Neuronal stem cell (in vitro differentiated cells): ENCODE results near the gene ANKRD44.
A peak's percentile ranks its signal among the peaks of the same experiment; 100 is the strongest.

ENCODE experiments used
- DNase-seq: peaks from one replicate; pipeline ENCODE4 v3.0.0-alpha.2; 2013; ENCODE audit warnings: low spot score
- H2AFZ ChIP-seq: one replicate; pipeline ENCODE4 v1.6.1; 2013; ENCODE audit warnings: mild to moderate bottlenecking, low read length, inconsistent platforms
- H2AK5ac ChIP-seq: 2 replicates; pipeline ENCODE4 v1.6.1; 2013; ENCODE audit warnings: low read depth, mild to moderate bottlenecking, inconsistent platforms, low read length, moderate library complexity, mixed read lengths
- H2BK120ac ChIP-seq: 2 replicates; pipeline ENCODE4 v1.6.1; 2013; ENCODE audit warnings: low read depth, mild to moderate bottlenecking, inconsistent platforms, low read length, moderate library complexity, mixed read lengths
- H2BK12ac ChIP-seq: one replicate; pipeline ENCODE4 v1.6.1; 2013; ENCODE audit warnings: low read length, inconsistent platforms
- H2BK15ac ChIP-seq: 2 replicates; pipeline ENCODE4 v1.6.1; 2013; ENCODE audit warnings: mild to moderate bottlenecking, low read length, inconsistent platforms, mixed read lengths
- H2BK5ac ChIP-seq: one replicate; pipeline ENCODE4 v1.6.1; 2013; ENCODE audit warnings: inconsistent platforms, mild to moderate bottlenecking, low read length, moderate library complexity
- H3K14ac ChIP-seq: one replicate; pipeline ENCODE4 v1.6.1; 2013; ENCODE audit warnings: low read length, inconsistent platforms
- H3K18ac ChIP-seq: 2 replicates; pipeline ENCODE4 v1.6.1; 2013; ENCODE audit warnings: low read length, inconsistent platforms
- H3K23ac ChIP-seq: 2 replicates; pipeline ENCODE4 v1.6.1; 2013; ENCODE audit warnings: low read depth, mild to moderate bottlenecking, mixed read lengths, low read length, inconsistent platforms; ENCODE audit not compliant: poor library complexity
- H3K27ac ChIP-seq: replicated peaks from 3 replicates; pipeline ENCODE4 v1.5.1; 2013; ENCODE audit warnings: low read length, inconsistent platforms
- H3K27me3 ChIP-seq, 3 experiments: 2 replicates each; pipeline ENCODE4 v1.6.1; 2013; ENCODE audit warnings: low read length in 3 of 3, mild to moderate bottlenecking in 2 of 3, inconsistent platforms in 1 of 3, low read depth in 1 of 3, mixed read lengths in 1 of 3, moderate library complexity in 1 of 3; ENCODE audit not compliant: control insufficient read depth in 3 of 3, insufficient read depth in 3 of 3
- H3K36me3 ChIP-seq, 2 donors: replicated peaks in 1 of 2; 2 replicates each; pipeline ENCODE4 v1.6.1; 2013; ENCODE audit warnings: low read length in 2 of 2; ENCODE audit not compliant: control insufficient read depth in 2 of 2, insufficient read depth in 2 of 2
- H3K4ac ChIP-seq: 2 replicates; pipeline ENCODE4 v1.6.1; 2013; ENCODE audit warnings: inconsistent platforms, mild to moderate bottlenecking, low read length, moderate library complexity
- H3K4me1 ChIP-seq, 2 donors: 1 replicate in 1 of 2; 2 replicates in 1 of 2; pipeline ENCODE4 v1.6.1; 2013; ENCODE audit warnings: low read length in 2 of 2, low read depth in 1 of 2; ENCODE audit not compliant: control insufficient read depth in 2 of 2, insufficient read depth in 1 of 2
- H3K4me2 ChIP-seq: one replicate; pipeline ENCODE4 v1.6.1; 2013; ENCODE audit warnings: mild to moderate bottlenecking, low read length, inconsistent platforms; ENCODE audit not compliant: insufficient read depth, poor library complexity, severe bottlenecking
- H3K4me3 ChIP-seq, 2 donors: 2 replicates each; pipeline ENCODE4 v1.5.1; 2013; ENCODE audit warnings: low read length in 2 of 2, mild to moderate bottlenecking in 2 of 2, inconsistent platforms in 1 of 2, moderate library complexity in 1 of 2
- H3K79me1 ChIP-seq: one replicate; pipeline ENCODE4 v1.6.1; 2013; ENCODE audit warnings: low read depth, mild to moderate bottlenecking, inconsistent platforms, low read length, moderate library complexity
- H3K9ac ChIP-seq: one replicate; pipeline ENCODE4 v1.6.1; 2013; ENCODE audit warnings: mild to moderate bottlenecking, low read depth, low read length, inconsistent platforms; ENCODE audit not compliant: poor library complexity
- H3K9me3 ChIP-seq, 2 donors: replicated peaks in 1 of 2; 2 replicates each; pipeline versions ENCODE3 to v1.6.1; 2013; ENCODE audit warnings: low read length in 2 of 2, mild to moderate bottlenecking in 2 of 2, inconsistent platforms in 1 of 2, low read depth in 1 of 2, mixed read lengths in 1 of 2, moderate library complexity in 1 of 2; ENCODE audit not compliant: control insufficient read depth in 2 of 2, insufficient read depth in 1 of 2
- H4K8ac ChIP-seq: one replicate; pipeline ENCODE4 v1.6.1; 2013; ENCODE audit warnings: low read depth, mild to moderate bottlenecking, inconsistent platforms, low read length, moderate library complexity
- H4K91ac ChIP-seq: one replicate; pipeline ENCODE4 v1.6.1; 2013; ENCODE audit warnings: low read length, low read depth, mild to moderate bottlenecking, inconsistent platforms; ENCODE audit not compliant: poor library complexity
- WGBS, 2 donors: extraction: QIAGEN DNeasy Blood & Tissue Kit; methylation state at CpG; one replicate each; pipeline ENCODE4 v1.1.7; 2013; ENCODE audit warnings: missing lambda C conversion rate in 2 of 2, mixed read lengths in 1 of 2; ENCODE audit not compliant: insufficient read length in 2 of 2, insufficient replicate concordance in 1 of 2; ENCODE audit errors: extremely low coverage in 2 of 2; 5-methylcytosine and 5-hydroxymethylcytosine counted together

The ANKRD44 gene

DNA sequence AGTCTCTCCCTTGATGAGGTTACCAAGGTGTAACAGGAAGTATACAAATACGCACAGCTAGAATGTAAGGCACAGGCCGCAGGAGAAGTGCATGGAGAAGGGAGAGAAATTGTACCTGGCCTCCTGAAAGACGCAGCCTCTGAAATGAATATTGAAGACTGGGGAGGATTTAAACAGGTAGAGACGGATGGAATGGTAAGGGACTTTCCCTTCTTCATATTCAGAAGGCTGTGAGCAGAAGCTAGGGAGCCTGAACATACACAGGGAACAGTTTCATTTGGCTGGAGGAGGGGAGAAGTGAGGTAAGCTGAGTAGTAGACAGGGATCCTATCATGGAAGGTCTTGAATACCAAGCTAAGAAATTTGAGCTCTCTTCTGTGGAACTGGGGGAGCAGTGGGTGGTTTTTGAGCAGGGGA is 112.7 kb downstream of the ANKRD44 start:
- Histone ChIP-seq H3K23ac (no peak overlapping the region), H2BK15ac (no peak overlapping the region), H2AFZ (peak overlapping the region; percentile 4), H2BK120ac (no peak overlapping the region), H2AK5ac (no peak overlapping the region), H3K14ac (no peak overlapping the region), H2BK5ac (no peak overlapping the region), H3K9ac (no peak overlapping the region), H3K27ac (no peak overlapping the region), H3K4me1 (peaks cover 0 to 2% of the 10 kb centered on the region in 2 donors), H4K8ac (no peak overlapping the region), H3K4me2 (no peak overlapping the region), H3K79me1 (no peaks in the 10 kb centered on the region), H3K9me3 (no peaks in the 10 kb centered on the region), H3K4me3 (no peak overlapping the region), H2BK12ac (no peak overlapping the region), H4K91ac (no peak overlapping the region), H3K27me3 (no peaks in the 10 kb centered on the region), H3K18ac (no peak overlapping the region), H3K4ac (no peak overlapping the region), H3K36me3 (no peaks in the 10 kb centered on the region)
- WGBS, 2 donors = no CpG with 5 or more reads among the region's 4 CpGs
- no peak for DNase-seq

- H4K91ac ChIP-seq = no peak overlapping the region
- no peak overlapping the region for H2BK12ac ChIP-seq
- H3K4me2 ChIP-seq = no peak overlapping the region
- H3K9ac ChIP-seq = no peak overlapping the region
- H2BK15ac ChIP-seq = no peak overlapping the region
- H3K4me1 ChIP-seq = no peaks in the 10 kb centered on the region
- H3K27ac ChIP-seq = no peak overlapping the region
- H3K79me1 ChIP-seq = no peaks in the 10 kb centered on the region
- no peak overlapping the region for H2BK120ac ChIP-seq
- WGBS, 2 donors = no CpG with 5 or more reads among the region's 2 CpGs
- no peak overlapping the region for H2AFZ ChIP-seq
- no peaks in the 10 kb centered on the region for H3K36me3 ChIP-seq
- H3K27me3 ChIP-seq = no peaks in the 10 kb centered on the region
- no peak overlapping the region for H2AK5ac ChIP-seq
- DNase-seq = no peak
- no peak overlapping the region for H3K14ac ChIP-seq
- no peak overlapping the region for H3K18ac ChIP-seq
- no peaks in the 10 kb centered on the region for H3K9me3 ChIP-seq
- no peak overlapping the region for H3K4ac ChIP-seq
- no peak overlapping the region for H3K4me3 ChIP-seq
- no peak overlapping the region for H2BK5ac ChIP-seq
- no peak overlapping the region for H4K8ac ChIP-seq
- no peak overlapping the region for H3K23ac ChIP-seq
Measured at GRCh38 chr2:197196541-197197180, 113.9 kb downstream of the ANKRD44 start.

GRCh38 chr2:197195518-197195917 is 115.1 kb downstream of the ANKRD44 start:
- Histone ChIP-seq H3K27ac (no peak overlapping the region), H2AFZ (no peak overlapping the region), H3K18ac (no peak overlapping the region), H2AK5ac (no peak overlapping the region), H3K23ac (no peak overlapping the region), H3K79me1 (no peaks in the 10 kb centered on the region), H3K27me3 (no peaks in the 10 kb centered on the region), H3K36me3 (no peaks in the 10 kb centered on the region), H3K9me3 (no peaks in the 10 kb centered on the region), H3K4me1 (no peaks in the 10 kb centered on the region), H2BK5ac (no peak overlapping the region), H3K9ac (no peak overlapping the region), H3K14ac (no peak overlapping the region), H3K4me3 (no peak overlapping the region), H2BK15ac (no peak overlapping the region), H2BK120ac (no peak overlapping the region), H2BK12ac (no peak overlapping the region), H4K91ac (no peak overlapping the region), H3K4me2 (no peak overlapping the region), H4K8ac (no peak overlapping the region), H3K4ac (no peak overlapping the region)
- no peak for DNase-seq
- no CpG with 5 or more reads among the region's 3 CpGs for WGBS, 2 donors

- no peak overlapping the region for H4K8ac ChIP-seq
- H3K27me3 ChIP-seq = no peaks in the 10 kb centered on the region
- no peak overlapping the region for H3K4ac ChIP-seq
- no peak overlapping the region for H2AFZ ChIP-seq
- no peak overlapping the region for H3K4me2 ChIP-seq
- no peak overlapping the region for H3K27ac ChIP-seq
- H4K91ac ChIP-seq = no peak overlapping the region
- no peaks in the 10 kb centered on the region for H3K36me3 ChIP-seq
- H2BK15ac ChIP-seq = no peak overlapping the region
- H3K4me1 ChIP-seq = peaks cover 6 to 11% of the 10 kb centered on the region in 2 donors
- H3K9ac ChIP-seq = no peak overlapping the region
- H2BK12ac ChIP-seq = no peak overlapping the region
- no peak overlapping the region for H2BK120ac ChIP-seq
- H3K9me3 ChIP-seq = no peaks in the 10 kb centered on the region
- H2AK5ac ChIP-seq = no peak overlapping the region
- DNase-seq = no peak
- WGBS, 2 donors = no CpG with 5 or more reads among the region's 2 CpGs
- H2BK5ac ChIP-seq = no peak overlapping the region
- no peak overlapping the region for H3K23ac ChIP-seq
- H3K18ac ChIP-seq = no peak overlapping the region
- H3K14ac ChIP-seq = no peak overlapping the region
- no peaks in the 10 kb centered on the region for H3K79me1 ChIP-seq
- no peak overlapping the region for H3K4me3 ChIP-seq
Measured at GRCh38 chr2:197191940-197192322, 118.6 kb downstream of the ANKRD44 start.
